Activated B cell treated with CpG ODN at 0.5 μM for 24 hours (primary cell): ENCODE measurements around the gene HK1. TPM values are rescaled to one million over a fixed set of nuclear protein-coding genes. Genes with fewer than 3 reads are reported as not detected.

ENCODE experiments used
- ATAC-seq: fragments of 200-7000 bp; cut with Tn5 transposase; one replicate; pipeline ENCODE4 v1.10.0; 2021; ENCODE audit warnings: low read depth, mild to moderate bottlenecking, moderate library complexity
- CTCF ChIA-PET: fragments of 350-600 bp; sonication (Branson Sonifier 250); formaldehyde crosslinking; loops from one replicate; lab custom pipeline; 2021; ENCODE audit warnings: antibody characterized with exemption; lab: Charles Lee
- POLR2A ChIA-PET: fragments of 350-600 bp; sonication (Branson Sonifier 250); formaldehyde crosslinking; loops from one replicate; lab custom pipeline; 2021; ENCODE audit warnings: antibody characterized with exemption; lab: Charles Lee
- DNase-seq: peaks from one replicate; pipeline ENCODE4 v3.0.0; 2022
- H3K27ac Mint-ChIP-seq: one replicate; pipeline ENCODE4 v1.8.0; 2020; ENCODE audit warnings: mixed read lengths
- H3K27me3 Mint-ChIP-seq: one replicate; pipeline ENCODE4 v1.8.0; 2021; ENCODE audit warnings: mixed read lengths
- H3K36me3 Mint-ChIP-seq: one replicate; pipeline ENCODE4 v1.8.0; 2021; ENCODE audit warnings: low read depth, mixed read lengths
- H3K4me1 Mint-ChIP-seq: one replicate; pipeline ENCODE4 v1.8.0; 2021; ENCODE audit warnings: mixed read lengths
- H3K4me3 Mint-ChIP-seq: one replicate; pipeline ENCODE4 v1.8.0; 2020; ENCODE audit warnings: mild to moderate bottlenecking, mixed read lengths
- H3K9me3 Mint-ChIP-seq: one replicate; pipeline ENCODE4 v1.8.0; 2020; ENCODE audit warnings: mixed read lengths
- CTCF ChIP-seq: fragments of 200-600 bp; IDR thresholded peaks from one replicate; pipeline ENCODE4 v1.8.0; 2022; ENCODE audit warnings: antibody characterized with exemption, mild to moderate bottlenecking
- intact Hi-C: fragments of 100-400 bp; cut with micrococcal nuclease; formaldehyde crosslinking; loops from one replicate; pipeline ENCODE4 v1.15.1; 2024
- total RNA-seq: library from RNA; stranded (reverse); gene quantifications from 2 replicates; pipeline ENCODE4 v1.2.3, GENCODE V29; 2022

HK1 gene
- total RNA-seq, 1 donor from 2014 or later: 47.2 TPM

- POLR2A ChIA-PET: no interaction called here
- ATAC-seq: no peak
- no peak for DNase-seq
- H3K27ac Mint-ChIP-seq: no peak overlapping the region
- peaks cover 8% of the 10 kb centered on the region for H3K4me1 Mint-ChIP-seq
- CTCF ChIA-PET: interaction anchor here (1.0 to 1.3 kb wide), 2 partner anchors 11 to 13 kb away, joined by 3 to 4 read pairs; no protein-coding TSS in a partner anchor
- no peaks in the 10 kb centered on the region for H3K27me3 Mint-ChIP-seq
- intact Hi-C loops: no loop called here
- H3K36me3 Mint-ChIP-seq: peaks cover 45% of the 10 kb centered on the region
- H3K4me3 Mint-ChIP-seq: no peak overlapping the region
- no peak for TF ChIP-seq CTCF
- no peaks in the 10 kb centered on the region for H3K9me3 Mint-ChIP-seq
Measured at GRCh38 chr10:69403519-69403918, 125.2 kb downstream of the HK1 start.

GRCh38 chr10:69404786-69405185 is 126.5 kb downstream of the HK1 start:
- Mint-ChIP-seq H3K36me3 (peaks cover 32% of the 10 kb centered on the region), H3K27ac (no peak overlapping the region), H3K9me3 (no peaks in the 10 kb centered on the region), H3K4me1 (peaks cover 15% of the 10 kb centered on the region), H3K27me3 (no peaks in the 10 kb centered on the region), H3K4me3 (no peak overlapping the region)
- DNase-seq: no peak
- ChIA-PET CTCF (interaction anchor here (4.2 kb wide), 1 partner anchor 12 kb away, joined by 15 read pairs; no protein-coding TSS in a partner anchor), POLR2A (no interaction called here)
- ATAC-seq: no peak
- intact Hi-C loops: loop anchor here (5.0 kb wide), 2 partner anchors 828 to 877 kb away; partner anchors contain the start of genes PPA1 and SLC25A16
- TF ChIP-seq CTCF: no peak

GRCh38 chr10:69405221-69405620 is 126.9 kb downstream of the HK1 start:
- no peak for ATAC-seq
- H3K4me1 Mint-ChIP-seq: peaks cover 18% of the 10 kb centered on the region
- intact Hi-C loops: loop anchor here (5.0 kb wide), 2 partner anchors 827 to 878 kb away; partner anchors contain the start of genes PPA1 and SLC25A16
- no peak for DNase-seq
- no peak overlapping the region for H3K27ac Mint-ChIP-seq
- H3K4me3 Mint-ChIP-seq: no peak overlapping the region
- H3K27me3 Mint-ChIP-seq: no peaks in the 10 kb centered on the region
- no peak for TF ChIP-seq CTCF
- peaks cover 28% of the 10 kb centered on the region for H3K36me3 Mint-ChIP-seq
- H3K9me3 Mint-ChIP-seq: no peaks in the 10 kb centered on the region
- ChIA-PET POLR2A (no interaction called here), CTCF (interaction anchor here (4.2 kb wide), 1 partner anchor 12 kb away, joined by 15 read pairs; no protein-coding TSS in a partner anchor)

- H3K4me1 Mint-ChIP-seq: peaks cover 25% of the 10 kb centered on the region
- no peaks in the 10 kb centered on the region for H3K27me3 Mint-ChIP-seq
- no peak for TF ChIP-seq CTCF
- POLR2A ChIA-PET: interaction anchor here (0.7 kb wide), 1 partner anchor 182 kb away, joined by 13 read pairs; no protein-coding TSS in a partner anchor
- H3K36me3 Mint-ChIP-seq: peaks cover 17% of the 10 kb centered on the region
- no peak overlapping the region for H3K4me3 Mint-ChIP-seq
- intact Hi-C loops: loop anchor here (5.0 kb wide), 2 partner anchors 826 to 879 kb away; partner anchors contain the start of genes PPA1 and SLC25A16
- DNase-seq: no peak
- H3K9me3 Mint-ChIP-seq: no peaks in the 10 kb centered on the region
- no peak for ATAC-seq
- no peak overlapping the region for H3K27ac Mint-ChIP-seq
- CTCF ChIA-PET: interaction anchor here (1.4 to 4.2 kb wide), 3 partner anchors 13 to 167 kb away, joined by 4 to 20 read pairs (median 15); no protein-coding TSS in a partner anchor
Measured at GRCh38 chr10:69406302-69406811, 128.1 kb downstream of the HK1 start.
